HG03280 (cell line): ENCODE data around the gene ATP11C.
"Not testable (repeated sequence)": the region's sequence is repeated elsewhere in the genome, so short reads cannot be mapped to it uniquely, and the experiment has no call there.

ENCODE experiments used
- ATAC-seq: cut with Tn5 transposase; IDR thresholded peaks from one replicate; pipeline ENCODE4 v1.9.1; 2021; ENCODE audit warnings: mild to moderate bottlenecking, moderate library complexity; ENCODE audit not compliant: unreplicated experiment

Gene ATP11C

DNA sequence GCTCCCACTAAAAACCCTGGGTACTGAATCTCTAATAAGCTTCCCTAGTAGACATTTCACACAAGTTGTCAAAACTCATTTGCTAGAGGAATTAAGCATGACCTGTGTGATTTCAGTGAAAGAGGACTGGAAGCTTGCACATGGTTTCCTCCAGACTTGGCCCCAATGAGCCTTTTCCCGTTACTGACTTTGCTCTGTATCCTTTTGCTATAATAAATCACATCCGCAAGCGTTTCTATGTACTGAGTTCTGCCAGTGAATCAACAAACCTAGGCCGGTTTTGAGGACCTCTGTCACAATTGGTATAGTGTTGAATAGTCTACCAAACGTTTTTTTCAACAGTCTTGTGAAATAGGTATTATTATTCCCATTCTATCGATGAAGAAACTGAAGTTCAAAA, 8.2 kb downstream of the ATP11C start:
- ATAC-seq = no peak

- no peak for ATAC-seq
Measured at GRCh38 chrX:139924069-139924695, 8.7 kb downstream of the ATP11C start.

GRCh38 chrX:139921142-139921541, 11.7 kb downstream of the ATP11C start:
- ATAC-seq = not testable (repeated sequence)

GRCh38 chrX:139920316-139920715, 12.5 kb downstream of the ATP11C start:
- ATAC-seq = no peak

- no peak for ATAC-seq
Measured at GRCh38 chrX:139914421-139914820, 18.4 kb downstream of the ATP11C start.

GRCh38 chrX:139909712-139910111, 23.1 kb downstream of the ATP11C start:
- ATAC-seq = no peak

DNA sequence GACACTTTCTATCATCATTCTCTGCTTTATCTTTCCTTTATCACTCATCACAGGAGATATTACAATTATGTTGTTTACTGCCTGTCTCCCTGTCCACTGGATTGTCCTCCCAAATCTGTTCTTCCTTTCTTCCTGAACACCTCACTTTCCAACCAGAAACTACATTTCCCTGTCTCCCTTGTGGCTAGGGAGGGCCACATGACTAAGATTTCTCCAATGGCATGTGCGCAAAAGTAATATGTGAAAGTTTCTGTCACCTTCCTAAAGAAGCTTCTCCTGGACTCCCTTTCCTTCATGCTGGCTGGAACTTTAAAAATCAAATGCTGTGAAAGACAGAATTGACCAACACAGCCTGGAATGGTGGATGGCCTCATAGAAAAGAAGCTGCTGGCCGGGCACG, 25.8 kb downstream of the ATP11C start:
- ATAC-seq = no peak

DNA sequence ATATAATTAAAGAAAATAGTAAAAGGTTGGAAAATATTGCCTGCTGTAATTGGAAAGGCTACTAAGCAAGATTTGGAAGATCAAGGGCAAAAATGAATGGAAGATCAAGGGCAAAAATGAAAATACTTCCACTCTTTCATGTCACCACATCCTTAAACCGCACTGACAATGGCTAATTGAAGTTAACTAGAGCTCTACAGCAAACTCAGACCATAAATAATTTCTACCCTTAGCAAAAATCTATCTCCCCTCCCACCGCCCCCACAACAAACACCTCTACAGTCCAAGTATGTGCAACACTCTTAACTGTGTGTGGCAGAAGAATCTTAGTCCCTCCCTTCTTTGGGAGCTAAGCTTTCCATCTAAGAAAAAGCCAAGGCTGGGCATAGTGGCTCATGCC, 27.1 kb downstream of the ATP11C start:
- ATAC-seq = no peak

DNA sequence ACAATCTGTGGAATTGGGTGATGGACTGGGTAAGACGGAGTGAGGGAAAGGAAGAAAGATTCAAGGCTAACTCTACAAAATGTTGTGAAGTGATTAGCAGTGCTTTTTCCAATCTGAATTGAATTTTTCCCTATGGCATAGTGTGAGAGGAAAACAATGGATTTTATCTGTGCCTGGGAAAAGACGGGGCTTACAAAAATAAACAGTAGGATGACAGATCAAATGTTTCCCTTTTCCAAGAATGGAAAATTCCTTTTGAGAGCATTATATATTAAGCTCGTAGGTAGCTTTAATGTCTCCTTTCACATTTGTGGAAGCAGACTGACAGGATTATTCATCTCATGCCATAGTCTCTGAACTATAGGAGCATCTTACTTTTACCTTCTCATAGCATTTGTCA, 27.8 kb downstream of the ATP11C start:
- no peak for ATAC-seq

DNA sequence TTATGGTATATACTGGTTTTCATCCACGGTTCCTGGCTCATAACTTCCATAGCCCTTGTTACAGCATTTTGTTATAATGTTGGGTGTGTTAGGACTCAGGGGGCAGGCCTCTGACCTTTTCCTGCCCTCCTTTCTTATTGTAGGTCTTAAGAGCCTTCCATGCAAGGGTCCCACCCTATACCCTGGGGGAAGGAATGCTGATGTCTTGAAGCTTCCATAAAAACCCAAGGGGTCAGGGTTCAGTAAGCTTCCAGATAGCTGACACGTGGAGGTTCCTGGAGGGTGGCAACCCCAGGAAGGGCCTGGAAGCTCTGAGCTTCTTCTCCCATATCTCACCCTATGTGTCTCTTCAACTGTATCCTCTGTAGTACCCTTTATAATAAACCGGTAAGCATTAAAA, 29.6 kb downstream of the ATP11C start:
- ATAC-seq = no peak

DNA sequence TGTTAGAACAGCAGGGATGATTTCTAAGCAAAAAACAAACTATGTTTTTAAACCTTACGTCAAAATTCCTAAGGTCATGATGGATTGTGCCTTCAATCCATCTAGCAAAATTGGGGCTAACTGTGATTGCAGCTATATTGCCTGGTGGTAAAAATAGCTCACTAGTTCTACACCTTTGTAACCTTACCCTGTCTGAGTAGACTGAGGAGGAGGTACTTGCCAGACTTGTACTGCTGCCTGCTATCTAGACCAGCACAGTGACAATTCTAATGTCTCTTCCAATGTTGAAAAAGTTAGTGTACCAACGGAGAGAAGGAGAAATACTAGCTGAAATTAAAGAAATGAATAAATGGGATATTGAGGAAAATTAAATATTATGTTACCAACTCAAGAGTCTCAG, 30.3 kb downstream of the ATP11C start:
- ATAC-seq = no peak

- ATAC-seq = no peak
Measured at GRCh38 chrX:139898334-139898733, 34.5 kb downstream of the ATP11C start.

DNA sequence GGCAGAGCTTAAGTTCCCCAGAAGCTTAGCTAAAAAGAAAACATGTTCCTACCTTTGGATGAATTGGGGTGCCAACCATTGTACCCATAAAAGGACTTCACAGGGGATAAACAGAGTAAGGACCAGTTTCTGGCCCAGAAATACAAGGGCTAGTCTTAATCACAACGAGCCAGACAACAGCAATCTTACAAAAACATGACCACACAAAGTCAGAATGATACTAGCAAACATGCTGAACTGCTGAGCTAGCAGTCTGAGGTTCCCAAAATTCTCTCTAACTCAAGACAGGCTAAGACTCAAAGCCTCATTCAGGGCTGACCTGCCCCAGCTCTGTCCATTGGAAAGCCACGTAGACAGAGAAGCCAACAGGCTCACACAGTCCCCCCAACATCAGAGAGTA, 40.3 kb downstream of the ATP11C start:
- no peak for ATAC-seq

DNA sequence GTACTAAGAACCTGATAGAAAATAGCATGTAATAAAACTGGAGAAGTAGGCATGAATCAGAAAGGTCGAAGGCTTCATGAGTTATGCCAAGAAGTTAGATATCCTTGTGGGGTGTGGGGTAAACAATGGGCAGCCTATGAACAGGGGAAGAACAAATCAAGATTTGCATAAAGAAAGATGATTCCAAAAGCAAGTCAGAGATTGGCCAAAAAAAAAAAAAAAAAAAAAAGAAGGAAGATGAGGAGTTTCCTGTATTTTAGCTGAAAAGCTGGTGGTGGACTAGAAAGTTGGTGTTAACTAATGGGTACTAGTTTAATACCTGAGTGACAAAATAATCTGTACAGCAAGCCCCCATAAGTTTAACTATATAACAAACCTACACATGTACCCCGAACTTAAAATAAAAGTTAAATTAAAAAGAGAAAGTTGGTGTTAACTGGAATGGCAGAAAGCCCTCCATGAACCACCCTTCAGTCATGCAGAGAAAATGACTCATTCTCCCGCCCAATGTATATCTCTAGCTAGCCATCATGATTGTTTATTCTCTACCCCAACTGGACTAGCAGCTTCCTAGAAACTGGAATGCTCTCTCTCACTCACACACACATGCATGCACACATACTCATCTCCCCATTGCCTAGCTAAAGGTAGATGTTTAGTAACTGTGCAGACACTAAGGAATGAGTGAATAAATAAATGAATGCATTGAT, 41.7 kb downstream of the ATP11C start:
- no peak for ATAC-seq

GRCh38 chrX:139889760-139890159, 43.1 kb downstream of the ATP11C start:
- no peak for ATAC-seq

DNA sequence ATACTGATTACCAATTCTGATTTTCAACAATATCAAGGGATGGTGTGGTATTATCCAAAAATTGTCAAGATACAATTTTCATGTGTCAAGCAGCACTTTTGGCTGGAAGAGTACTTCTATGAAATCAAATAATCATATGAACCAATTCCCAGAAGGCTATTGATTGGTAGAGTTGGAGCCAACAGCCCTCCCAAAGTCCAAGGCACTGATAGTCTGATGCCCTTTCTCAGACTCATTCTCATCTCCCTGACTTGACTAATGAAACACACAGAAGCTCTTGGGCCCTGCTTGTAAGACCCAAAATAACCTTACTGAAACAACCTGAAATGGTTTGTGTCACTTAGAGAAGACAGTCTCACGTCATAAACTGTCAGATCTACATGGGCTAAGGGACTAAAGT, 48.9 kb downstream of the ATP11C start:
- no peak for ATAC-seq

GRCh38 chrX:139882299-139882698, 50.6 kb downstream of the ATP11C start:
- no peak for ATAC-seq

- no peak for ATAC-seq
Measured at GRCh38 chrX:139881572-139881971, 51.3 kb downstream of the ATP11C start.

GRCh38 chrX:139881130-139881529, 51.7 kb downstream of the ATP11C start:
- ATAC-seq = no peak

- ATAC-seq = no peak
Measured at GRCh38 chrX:139877710-139878414, 55.0 kb downstream of the ATP11C start.

DNA sequence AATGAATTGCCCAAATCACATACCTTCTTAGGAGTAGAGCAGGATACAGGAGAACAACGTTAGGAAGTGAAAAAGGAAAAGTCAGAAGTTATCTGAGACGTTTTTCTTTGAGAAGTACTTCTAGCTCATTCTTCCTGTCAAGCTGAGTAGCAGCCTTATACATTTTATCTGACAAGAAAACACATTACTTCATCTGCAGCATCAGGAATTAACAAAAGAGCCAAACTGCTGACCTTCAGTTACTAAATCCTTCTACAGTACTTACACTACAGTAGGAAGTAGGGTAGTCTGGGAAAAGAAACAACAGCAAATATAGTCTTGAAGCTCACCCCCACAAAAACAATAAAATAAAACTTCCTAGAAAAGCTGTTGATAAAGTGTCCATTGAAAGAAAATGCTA, 57.0 kb downstream of the ATP11C start:
- ATAC-seq = no peak

DNA sequence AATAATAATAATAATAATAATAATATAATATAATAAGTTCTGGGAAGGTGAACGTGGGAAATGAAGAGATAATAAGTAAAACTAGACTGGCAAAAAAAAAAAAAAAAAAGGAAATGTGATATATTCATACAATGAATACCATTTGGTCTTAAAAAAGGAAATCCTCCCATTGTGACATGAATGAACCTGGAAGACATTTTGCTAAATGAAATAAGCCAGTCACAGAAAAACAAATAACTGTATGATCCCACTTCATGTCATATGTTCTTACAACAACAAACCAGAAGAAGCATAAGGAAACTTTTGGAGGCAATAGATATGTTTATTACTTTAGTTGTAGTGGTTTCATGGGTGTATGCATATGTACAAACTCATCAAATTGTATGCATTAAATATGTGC, 63.1 kb downstream of the ATP11C start:
- no peak for ATAC-seq
